ENCODE measurements around the gene ZBTB3. TPM values are rescaled to one million over a fixed set of nuclear protein-coding genes. Genes with fewer than 3 reads are reported as not detected.

The ZBTB3 gene
- total RNA-seq, 1 donor from 2014 or later, result 19.9 TPM

GRCh38 chr11:62709247-62710000 lies 44.5 kb downstream of the ZBTB3 start:
- Mint-ChIP-seq H3K4me1 (peaks cover 64% of the 10 kb centered on the region), H3K36me3 (ENCODE audit: low read depth) (peaks cover 44% of the 10 kb centered on the region), H3K4me3 (peak overlapping the region; percentile 96), H3K9me3 (no peaks in the 10 kb centered on the region), H3K27me3 (no peaks in the 10 kb centered on the region), H3K27ac (peak overlapping the region; percentile 99)
- CTCF ChIA-PET, result interaction anchor here (0.7 to 0.9 kb wide), 2 partner anchors 117 to 118 kb away, joined by 3 read pairs; partner anchors contain the start of gene TUT1
- POLR2A ChIA-PET, result interaction anchor here (0.5 to 8.0 kb wide), 34 partner anchors 9 to 1562 kb away, joined by 3 to 188 read pairs (median 12); partner anchors contain the start of genes B3GAT3, C11orf98, CSKMT and EEF1G
- intact Hi-C loops (cut with micrococcal nuclease), result loop anchor here (1.0 to 2.0 kb wide), 10 partner anchors 18 to 917 kb away; partner anchors contain the start of genes C11orf98, CSKMT, FEN1 and HNRNPUL2
- peak; percentile 83 for DNase-seq
- no peak for TF ChIP-seq CTCF (IDR thresholded peaks at IDR 0.05)
- peak; percentile 77 for ATAC-seq (ENCODE audit: low read depth)

- peak; percentile 3 for ATAC-seq (ENCODE audit: low read depth)
- no peak for TF ChIP-seq CTCF (IDR thresholded peaks at IDR 0.05)
- Mint-ChIP-seq H3K27ac (peak overlapping the region; percentile 99), H3K9me3 (no peaks in the 10 kb centered on the region), H3K27me3 (no peaks in the 10 kb centered on the region), H3K4me3 (peak overlapping the region; percentile 96), H3K36me3 (ENCODE audit: low read depth) (peaks cover 38% of the 10 kb centered on the region), H3K4me1 (peaks cover 64% of the 10 kb centered on the region)
- CTCF ChIA-PET, result interaction anchor here (0.9 kb wide), 1 partner anchor 116 kb away, joined by 3 read pairs; no protein-coding TSS in a partner anchor
- intact Hi-C loops (cut with micrococcal nuclease), result loop anchor here (1.0 to 2.0 kb wide), 10 partner anchors 19 to 916 kb away; partner anchors contain the start of genes C11orf98, CSKMT, FEN1 and HNRNPUL2
- peak; percentile 25 for DNase-seq
- POLR2A ChIA-PET, result interaction anchor here (0.5 to 8.0 kb wide), 32 partner anchors 9 to 1562 kb away, joined by 3 to 188 read pairs (median 13); partner anchors contain the start of genes B3GAT3, C11orf98, CSKMT and EEF1G
Measured at GRCh38 chr11:62708793-62709192, 45.2 kb downstream of the ZBTB3 start.

- no peak for DNase-seq
- Mint-ChIP-seq H3K27ac (peak overlapping the region; percentile 99), H3K4me3 (peak overlapping the region; percentile 96), H3K27me3 (no peaks in the 10 kb centered on the region), H3K36me3 (ENCODE audit: low read depth) (peaks cover 34% of the 10 kb centered on the region), H3K9me3 (no peaks in the 10 kb centered on the region), H3K4me1 (peaks cover 63% of the 10 kb centered on the region)
- POLR2A ChIA-PET, result interaction anchor here (0.9 to 8.0 kb wide), 25 partner anchors 10 to 279 kb away, joined by 3 to 188 read pairs (median 17); partner anchors contain the start of genes B3GAT3, C11orf98, CSKMT and EEF1G
- CTCF ChIA-PET, result no interaction called here
- intact Hi-C loops (cut with micrococcal nuclease), result loop anchor here (2.0 kb wide), 1 partner anchor 916 kb away; the partner anchor contains the start of genes FEN1 and TMEM258
- no peak for TF ChIP-seq CTCF (IDR thresholded peaks at IDR 0.05)
- ATAC-seq (ENCODE audit: low read depth), result no peak
Measured at GRCh38 chr11:62708392-62708791, 45.6 kb downstream of the ZBTB3 start.

GRCh38 chr11:62707277-62707861 lies 46.6 kb downstream of the ZBTB3 start, which contains the start of the genes BSCL2 and GNG3:
BSCL2 (minus strand) TSS chr11:62707424; CDS start chr11:62707195, 229 bp downstream.
GNG3 (plus strand) TSS chr11:62707676; CDS start chr11:62708296, 620 bp downstream.
- ATAC-seq (ENCODE audit: low read depth) (no peak), DNase-seq (peak; percentile 18)
- H3K27me3 Mint-ChIP-seq, result no peaks in the 10 kb centered on the region
- POLR2A ChIA-PET, result interaction anchor here (0.6 to 8.0 kb wide), 21 partner anchors 20 to 174 kb away, joined by 3 to 188 read pairs (median 22); partner anchors contain the start of genes C11orf98, CSKMT, EEF1G and HNRNPUL2
- H3K27ac Mint-ChIP-seq, result peak within 1 kb of the TSS; percentile 99
- intact Hi-C loops (cut with micrococcal nuclease), result loop anchor here (2.0 kb wide), 1 partner anchor 29 kb away; the partner anchor contains the start of gene UBXN1
- H3K4me3 Mint-ChIP-seq, result peak within 1 kb of the TSS; percentile 96
- H3K4me1 Mint-ChIP-seq, result peaks cover 53% of the 10 kb centered on the region
- TF ChIP-seq CTCF (IDR thresholded peaks at IDR 0.05), result no peak
- H3K36me3 Mint-ChIP-seq (ENCODE audit: low read depth), result peaks cover 27% of the 10 kb centered on the region
- no peaks in the 10 kb centered on the region for H3K9me3 Mint-ChIP-seq
- CTCF ChIA-PET, result interaction anchor here (1.0 to 1.6 kb wide), 2 partner anchors 42 to 174 kb away, joined by 3 to 5 read pairs; partner anchors contain the start of genes C11orf98, CSKMT and SLC3A2
